GM21381 (cell line): ENCODE measurements around the gene ANP32A.
"Not testable (repeated sequence)": the region's sequence is repeated elsewhere in the genome, so short reads cannot be mapped to it uniquely, and the experiment has no call there.

Experiments
- ATAC-seq: cut with Tn5 transposase; IDR thresholded peaks from one replicate; pipeline ENCODE4 v1.9.1; 2021; ENCODE audit warnings: mild to moderate bottlenecking, moderate library complexity; ENCODE audit not compliant: unreplicated experiment

The ANP32A gene

GRCh38 chr15:68820295-68821189 lies at the start of gene ANP32A:
TSS of gene ANP32A (minus strand) at chr15:68820895. CDS start at chr15:68820751, 144 bp downstream.
- ATAC-seq = peak; percentile 52

DNA sequence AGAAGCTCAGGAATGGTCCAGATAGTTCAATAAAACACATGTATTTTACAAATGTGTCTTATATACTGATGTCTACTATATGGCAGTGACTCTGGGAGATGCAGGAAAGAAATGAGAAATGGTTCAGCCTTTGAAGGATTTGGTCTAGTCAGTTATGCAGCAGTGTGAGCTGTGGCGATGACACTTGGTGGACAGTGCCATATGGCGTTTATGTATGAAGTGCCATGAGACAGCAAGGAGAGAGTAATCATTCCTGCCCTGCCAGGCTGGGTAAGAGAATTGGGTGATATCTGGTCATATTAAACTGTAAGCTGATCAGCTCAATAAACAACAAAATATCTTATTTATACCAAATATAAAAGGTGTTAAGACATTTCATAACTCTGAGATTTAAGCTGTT lies 47.6 kb upstream of the ANP32A start:
- no peak for ATAC-seq

DNA sequence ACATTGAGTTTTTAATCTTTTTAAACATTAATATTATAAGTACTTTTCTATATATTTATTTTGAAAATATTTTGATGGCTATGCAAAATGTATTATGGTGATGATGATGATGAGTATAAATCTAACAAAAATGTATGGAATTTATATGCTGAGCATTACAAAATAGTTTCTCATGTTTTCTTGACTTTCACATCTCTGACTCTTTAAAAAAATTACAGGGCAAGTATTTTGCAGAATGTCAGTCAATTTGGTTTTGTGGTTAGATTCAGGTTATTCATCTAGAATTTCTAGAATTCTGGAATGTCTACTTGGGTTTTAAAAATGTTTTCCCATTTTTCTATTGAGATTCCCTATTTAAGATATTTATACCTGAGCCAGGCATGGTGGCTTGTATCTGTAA lies 41.7 kb upstream of the ANP32A start:
- no peak for ATAC-seq

DNA sequence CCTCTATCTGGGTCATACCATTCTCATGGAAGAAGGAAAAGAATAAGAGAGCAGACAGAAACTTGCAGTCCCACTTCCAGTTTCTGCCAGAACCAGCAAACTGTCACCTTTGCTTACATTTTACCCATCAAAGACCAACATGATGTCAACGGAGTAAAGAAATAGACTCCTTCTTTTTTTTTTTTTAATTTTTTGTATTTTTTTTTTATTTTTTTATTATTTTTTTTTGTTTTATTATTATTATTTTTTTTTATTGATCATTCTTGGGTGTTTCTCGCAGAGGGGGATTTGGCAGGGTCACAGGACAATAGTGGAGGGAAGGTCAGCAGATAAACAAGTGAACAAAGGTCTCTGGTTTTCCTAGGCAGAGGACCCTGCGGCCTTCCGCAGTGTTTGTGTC lies 38.0 kb upstream of the ANP32A start:
- ATAC-seq = not testable (repeated sequence)

- ATAC-seq = not testable (repeated sequence)
Measured at GRCh38 chr15:68857443-68857842, 36.7 kb upstream of the ANP32A start.

GRCh38 chr15:68852461-68852860 lies 31.8 kb upstream of the ANP32A start:
- ATAC-seq = no peak

GRCh38 chr15:68851971-68852370 lies 31.3 kb upstream of the ANP32A start:
- no peak for ATAC-seq

- no peak for ATAC-seq
Measured at GRCh38 chr15:68849497-68849896, 28.8 kb upstream of the ANP32A start.

GRCh38 chr15:68846851-68847439 lies 26.2 kb upstream of the ANP32A start:
- ATAC-seq = no peak

- no peak for ATAC-seq
Measured at GRCh38 chr15:68844856-68845550, 24.3 kb upstream of the ANP32A start.

DNA sequence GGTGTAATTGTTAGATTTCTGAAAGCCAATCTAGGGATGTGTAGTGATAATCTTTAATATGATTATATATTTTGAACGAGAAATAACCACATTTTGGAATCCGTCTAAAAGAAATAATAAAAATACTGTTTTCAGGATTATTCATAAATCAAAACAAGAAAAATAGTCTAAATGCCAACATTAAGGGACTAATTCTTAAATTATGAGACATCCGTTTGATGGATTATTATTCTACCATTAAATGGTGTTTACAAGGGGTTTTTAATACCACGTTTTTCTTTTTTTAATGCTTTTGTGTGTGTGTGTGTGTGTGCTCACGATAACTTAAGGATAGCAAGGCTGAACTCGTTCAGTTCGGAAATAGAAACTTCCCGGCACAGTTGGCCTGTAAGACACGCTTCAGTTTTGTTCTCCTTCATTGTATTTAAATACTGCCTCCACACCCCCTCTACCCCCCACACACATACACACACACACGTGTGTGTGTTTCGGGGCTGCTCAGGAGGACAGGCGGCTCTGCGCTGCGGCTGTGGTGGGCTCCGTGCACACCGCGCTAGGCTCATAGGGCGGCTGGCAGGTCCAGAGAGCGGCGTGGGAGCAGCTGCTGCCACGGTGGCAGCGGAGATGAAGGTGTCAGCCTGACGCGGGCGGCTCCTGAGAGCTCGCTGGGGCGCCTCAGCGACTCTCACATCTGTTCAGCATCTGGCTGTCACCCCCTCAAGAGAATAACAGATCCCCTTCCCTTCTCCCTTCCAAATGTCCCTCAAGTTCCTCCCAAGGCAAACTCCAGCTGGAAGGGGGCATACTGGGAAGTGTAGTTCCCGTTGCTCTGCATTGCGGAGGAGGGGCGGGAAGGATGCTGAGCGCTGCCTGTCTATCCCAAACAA lies 23.0 kb upstream of the ANP32A start:
- ATAC-seq = no peak

DNA sequence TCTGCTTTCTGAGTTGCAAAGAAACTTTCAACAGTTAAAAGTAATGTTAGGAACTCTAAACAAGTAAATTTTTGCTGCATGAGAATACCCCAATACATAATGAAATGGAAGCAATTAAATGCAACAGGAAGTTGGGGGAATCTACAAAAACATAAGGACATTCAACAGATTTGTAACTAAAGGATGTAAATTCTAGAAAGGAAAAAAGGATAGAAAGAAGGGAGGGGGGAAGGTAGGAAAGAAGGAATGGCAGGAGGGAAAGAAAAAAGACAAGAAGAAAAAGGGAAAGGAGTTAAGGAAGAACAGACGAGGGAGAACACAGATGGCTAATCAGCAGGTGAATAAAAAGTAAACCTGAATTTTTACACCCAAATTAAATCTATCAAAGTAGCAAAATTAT lies 22.3 kb upstream of the ANP32A start:
- no peak for ATAC-seq

DNA sequence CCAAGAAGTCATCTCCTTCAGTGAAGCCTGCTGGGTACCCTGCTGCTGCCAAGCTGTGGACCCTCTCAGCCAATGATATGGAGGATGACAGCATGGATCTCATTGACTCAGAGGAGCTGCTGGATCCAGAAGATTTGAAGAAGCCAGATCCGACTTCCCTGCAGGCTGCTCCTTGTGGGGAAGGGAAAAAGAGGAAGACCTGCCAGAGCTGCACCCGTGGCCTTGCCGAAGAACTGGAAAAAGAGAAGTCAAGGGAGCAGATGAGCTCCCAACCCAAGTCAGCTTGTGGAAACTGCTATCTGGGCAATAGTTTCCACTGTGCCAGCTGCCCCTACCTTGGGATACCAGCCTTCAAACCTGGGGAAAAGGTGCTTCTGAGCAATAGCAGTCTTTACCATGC lies 13.7 kb upstream of the ANP32A start:
- ATAC-seq = no peak

GRCh38 chr15:68833700-68834331 lies 13.1 kb upstream of the ANP32A start:
- no peak for ATAC-seq

DNA sequence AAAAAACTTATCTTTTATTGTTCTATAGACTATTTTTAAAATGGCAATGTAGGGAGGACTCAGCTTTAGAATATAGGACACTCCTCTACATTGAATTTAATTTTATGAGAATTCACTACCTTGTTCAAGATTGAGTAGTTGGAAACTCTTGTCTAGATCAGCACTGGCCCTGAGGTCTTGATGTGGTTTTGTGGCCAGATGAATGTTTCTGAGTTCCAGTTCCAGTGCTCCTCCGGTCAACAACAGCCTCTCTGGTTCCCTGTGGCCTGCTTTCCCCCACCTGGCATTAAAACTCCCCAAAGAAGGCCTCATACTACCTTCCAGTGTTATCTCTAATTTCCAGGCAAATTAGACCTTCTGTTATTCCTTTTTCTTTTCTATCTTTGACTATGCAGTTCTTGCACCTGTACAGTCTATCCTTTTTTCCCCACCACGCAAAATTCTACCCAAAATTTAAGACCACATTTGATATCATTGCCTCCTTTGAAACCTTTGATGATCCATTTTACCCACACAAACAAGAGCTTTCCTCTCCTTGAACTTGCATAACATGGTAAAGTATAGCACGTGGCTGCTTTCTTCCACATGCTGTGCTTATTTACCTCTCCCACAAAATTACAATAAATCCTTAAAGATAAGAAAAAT lies 9.6 kb upstream of the ANP32A start:
- ATAC-seq = no peak

DNA sequence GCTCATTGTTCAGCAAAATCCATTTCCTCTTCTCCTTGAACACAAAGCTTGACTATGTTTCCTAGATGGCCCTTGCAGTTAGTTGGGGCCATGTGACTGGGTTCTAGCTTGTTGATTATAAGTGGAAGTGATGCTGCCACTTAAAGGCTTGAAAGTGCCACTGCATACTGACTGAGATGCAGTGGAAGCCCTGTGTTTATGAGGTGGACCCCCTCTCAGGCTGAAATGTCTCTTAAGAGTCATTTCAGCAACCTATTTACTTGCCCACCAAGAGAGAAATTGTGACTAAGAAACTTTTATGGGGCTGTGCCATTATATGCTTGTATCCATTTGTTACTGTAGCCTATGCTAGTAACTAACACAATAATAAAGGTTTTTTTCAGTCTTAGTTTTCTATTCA lies 8.4 kb upstream of the ANP32A start:
- no peak for ATAC-seq

DNA sequence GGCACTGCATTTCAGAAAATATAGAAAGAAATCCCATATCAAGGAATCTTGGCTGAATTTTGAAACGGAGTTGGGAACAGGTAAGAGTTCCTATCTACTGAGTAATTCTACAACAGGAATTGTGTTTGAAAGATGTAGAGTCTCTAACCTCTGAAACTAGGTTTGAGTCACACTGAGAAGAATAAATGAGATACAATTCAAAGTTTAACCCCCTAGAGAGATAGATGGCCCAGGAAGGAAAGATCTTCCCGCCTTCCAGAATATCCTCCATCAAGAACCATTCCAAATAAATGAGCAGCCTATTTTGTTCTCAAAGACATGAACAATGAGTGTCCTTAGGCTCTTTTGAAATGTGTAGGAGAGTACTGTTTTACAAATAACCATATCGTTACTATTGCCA lies 2.9 kb upstream of the ANP32A start:
- ATAC-seq = no peak

- no peak for ATAC-seq
Measured at GRCh38 chr15:68822818-68823217, 2.1 kb upstream of the ANP32A start.

GRCh38 chr15:68821841-68822381 lies 1.2 kb upstream of the ANP32A start:
- no peak for ATAC-seq
